Lung (tissue), 12 donors: ENCODE results near the gene INO80. TPM values are rescaled to one million over a fixed set of nuclear protein-coding genes. Genes with fewer than 3 reads are reported as not detected.

Experiments used
- ATAC-seq: fragments of 200-7000 bp; cut with Tn5 transposase; one replicate; pipeline ENCODE4 v1.9.1; 2020; ENCODE audit warnings: moderate number of reproducible peaks; ENCODE audit not compliant: insufficient read depth, low FRiP score
- DNase-seq, 3 donors: peaks; one replicate each; pipeline ENCODE4 v3.0.0-alpha.2; 2013 to 2017
- H3K27ac ChIP-seq, 2 donors: one replicate each; pipeline ENCODE4 v1.5.1; 2013; ENCODE audit warnings: mild to moderate bottlenecking in 2 of 2, moderate library complexity in 2 of 2, control low read depth in 1 of 2, inconsistent platforms in 1 of 2, low read depth in 1 of 2, low read length in 1 of 2
- H3K27me3 ChIP-seq, 3 donors: one replicate each; pipeline ENCODE4 v1.5.1; 2013; ENCODE audit warnings: low read length in 2 of 3; ENCODE audit not compliant: control insufficient read depth in 3 of 3, insufficient read depth in 3 of 3
- H3K36me3 ChIP-seq, 4 donors: one replicate each; pipeline ENCODE4 v1.5.1; 2013; ENCODE audit warnings: low read length in 4 of 4, mild to moderate bottlenecking in 1 of 4, moderate library complexity in 1 of 4; ENCODE audit not compliant: control insufficient read depth in 4 of 4, insufficient read depth in 4 of 4
- H3K4me1 ChIP-seq, 5 donors: one replicate each; pipeline ENCODE4 v1.5.1; 2013; ENCODE audit warnings: low read length in 5 of 5, mild to moderate bottlenecking in 2 of 5, moderate library complexity in 1 of 5; ENCODE audit not compliant: control insufficient read depth in 5 of 5, insufficient read depth in 5 of 5
- H3K4me3 ChIP-seq: one replicate; pipeline ENCODE4 v1.5.1; 2013; ENCODE audit warnings: mild to moderate bottlenecking, control low read depth, moderate library complexity
- H3K9ac ChIP-seq, 2 donors: one replicate each; pipeline ENCODE4 v1.5.1; 2013; ENCODE audit warnings: low read length in 2 of 2, control low read depth in 1 of 2; ENCODE audit not compliant: insufficient read depth in 1 of 2
- H3K9me3 ChIP-seq, 4 donors: one replicate each; pipeline ENCODE4 v1.5.1; 2013; ENCODE audit warnings: low read length in 3 of 4, mild to moderate bottlenecking in 1 of 4, moderate library complexity in 1 of 4; ENCODE audit not compliant: control insufficient read depth in 4 of 4, insufficient read depth in 3 of 4
- CTCF ChIP-seq: IDR thresholded peaks from 2 replicates; pipeline ENCODE4 v1.5.1; 2012; ENCODE audit warnings: mild to moderate bottlenecking; ENCODE audit errors: control extremely low read depth, extremely low read depth
- WGBS, 2 donors: extraction: QIAGEN DNeasy Blood & Tissue Kit; methylation state at CpG; one replicate each; pipeline ENCODE4 v1.1.7; 2013; 5-methylcytosine and 5-hydroxymethylcytosine counted together
- polyA plus RNA-seq, 2 donors: library from polyadenylated mRNA; stranded (reverse); fragments of 200-250 nt; gene quantifications; one replicate each; pipeline ENCODE4 v1.2.1, GENCODE V29; 2013
- total RNA-seq, 2 donors: library from RNA; depleted of rRNA in 1 of 2; stranded (reverse); fragments of >200 nt in 1 of 2; gene quantifications; one replicate each; pipeline ENCODE4 v1.2.1, GENCODE V29; 2014 to 2021
- donor health status: control.
- donor health status: control.
- donor health status: Bipolar disorder and iron deficiency.
- donor health status: healthy.
- donor health status: DM: yes; HTN: yes; CAD: no.

The INO80 gene
- total and polyA plus RNA-seq, 4 donors: 8.0 to 50.1 (median 22.9) TPM

DNA sequence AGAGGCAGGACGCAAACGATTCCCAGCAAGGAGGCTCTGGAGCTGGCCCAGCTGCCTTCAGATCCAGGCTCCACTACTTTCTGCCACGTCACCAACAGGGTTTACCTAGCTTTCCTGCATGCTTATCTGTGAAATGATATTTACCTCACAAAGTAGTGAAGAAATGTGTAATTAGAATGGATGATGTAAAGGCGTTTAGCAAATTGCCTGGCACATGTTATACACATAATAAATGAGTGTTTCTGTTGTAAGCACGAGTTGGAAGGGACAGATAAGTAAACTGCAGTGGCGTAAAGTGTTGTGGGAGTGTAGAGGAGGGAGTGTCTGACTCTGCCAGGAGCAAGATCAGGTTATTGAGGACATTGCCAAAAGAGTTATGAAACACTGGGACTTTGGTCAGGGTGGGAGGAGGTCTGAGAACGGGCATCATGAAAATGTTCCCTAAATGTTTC lies 166.3 kb downstream of the INO80 start:
- H3K9ac ChIP-seq: no peak overlapping the region
- WGBS, 2 donors: 54 to 58% methylated on average over 7 of the region's 7 CpGs
- no peak for DNase-seq
- no peak for TF ChIP-seq CTCF
- H3K27me3 ChIP-seq: no peaks in the 10 kb centered on the region
- H3K4me3 ChIP-seq: no peak overlapping the region
- ATAC-seq: no peak
- no peaks in the 10 kb centered on the region for H3K36me3 ChIP-seq
- peaks cover 0 to 10% (median 0%) of the 10 kb centered on the region in 5 donors for H3K4me1 ChIP-seq
- peak overlapping the region in 1 of 2 donors; percentile 41 for H3K27ac ChIP-seq
- no peaks in the 10 kb centered on the region for H3K9me3 ChIP-seq

- Histone ChIP-seq H3K36me3 (no peaks in the 10 kb centered on the region), H3K27me3 (no peaks in the 10 kb centered on the region), H3K27ac (peak overlapping the region in 1 of 2 donors; percentile 41), H3K4me3 (no peak overlapping the region), H3K9ac (no peak overlapping the region), H3K9me3 (no peaks in the 10 kb centered on the region), H3K4me1 (peaks cover 0 to 10% (median 0%) of the 10 kb centered on the region in 5 donors)
- WGBS, 2 donors: 55 to 73% methylated on average over 21 of the region's 21 CpGs
- no peak for TF ChIP-seq CTCF
- ATAC-seq: no peak
- no peak for DNase-seq
These were observed 167.2 kb downstream of the INO80 start for GRCh38 chr15:40948706-40949473.

- Histone ChIP-seq H3K27me3 (no peaks in the 10 kb centered on the region), H3K9me3 (no peaks in the 10 kb centered on the region), H3K4me1 (peaks cover 0 to 24% (median 20%) of the 10 kb centered on the region in 5 donors), H3K9ac (no peak overlapping the region), H3K27ac (no peak overlapping the region), H3K4me3 (no peak overlapping the region), H3K36me3 (no peaks in the 10 kb centered on the region)
- TF ChIP-seq CTCF: no peak
- no peak for DNase-seq
- WGBS, 2 donors: 90 to 95% methylated on average over 11 of the region's 11 CpGs
- no peak for ATAC-seq
These were observed 171.4 kb downstream of the INO80 start for GRCh38 chr15:40944510-40945296.
